Activated CD8-positive, alpha-beta memory T cell treated with anti-CD3 and anti-CD28 coated beads for 36 hours (primary cell): ENCODE measurements around the gene UBA5. TPM values are rescaled to one million over a fixed set of nuclear protein-coding genes. Genes with fewer than 3 reads are reported as not detected.

Source experiments
- CTCF ChIA-PET: fragments of 350-600 bp; sonication (Branson Sonifier 250); formaldehyde crosslinking; loops from one replicate; lab custom pipeline; 2021; ENCODE audit warnings: antibody characterized with exemption; lab: Charles Lee
- POLR2A ChIA-PET: fragments of 350-600 bp; sonication (Branson Sonifier 250); formaldehyde crosslinking; loops from one replicate; lab custom pipeline; 2021; ENCODE audit warnings: antibody characterized with exemption; lab: Charles Lee
- total RNA-seq, 2 experiments: library from RNA; stranded (reverse); gene quantifications; one replicate each; pipeline ENCODE4 v1.2.3, GENCODE V29; 2021

Gene UBA5
- total RNA-seq, 2 experiments from 2014 or later, result 60.5 to 63.8 TPM

GRCh38 chr3:132694991-132695390, 34.9 kb downstream of the UBA5 start:
- ChIA-PET CTCF (no interaction called here), POLR2A (no interaction called here)

GRCh38 chr3:132695422-132695821, 35.3 kb downstream of the UBA5 start:
- ChIA-PET CTCF (no interaction called here), POLR2A (no interaction called here)

- ChIA-PET POLR2A (no interaction called here), CTCF (no interaction called here)
These were observed 43.6 kb downstream of the UBA5 start for GRCh38 chr3:132703733-132704132.

- POLR2A ChIA-PET, result no interaction called here
- CTCF ChIA-PET, result no interaction called here
These were observed 49.6 kb downstream of the UBA5 start for GRCh38 chr3:132709761-132710160.

- ChIA-PET POLR2A (interaction anchor here (0.6 kb wide), 1 partner anchor 49 kb away, joined by 3 read pairs; no protein-coding TSS in a partner anchor), CTCF (no interaction called here)
These were observed 50.2 kb downstream of the UBA5 start for GRCh38 chr3:132710311-132710710.

- ChIA-PET POLR2A (no interaction called here), CTCF (no interaction called here)
These were observed 54.0 kb downstream of the UBA5 start for GRCh38 chr3:132713977-132714727.

- CTCF ChIA-PET, result no interaction called here
- POLR2A ChIA-PET, result no interaction called here
These were observed 56.2 kb downstream of the UBA5 start for GRCh38 chr3:132716372-132716771.

GRCh38 chr3:132720228-132720627, 60.1 kb downstream of the UBA5 start:
- POLR2A ChIA-PET, result no interaction called here
- CTCF ChIA-PET, result no interaction called here

- ChIA-PET POLR2A (no interaction called here), CTCF (no interaction called here)
These were observed 61.5 kb downstream of the UBA5 start for GRCh38 chr3:132721479-132722164.

- CTCF ChIA-PET, result no interaction called here
- POLR2A ChIA-PET, result no interaction called here
These were observed 62.3 kb downstream of the UBA5 start, which contains the start of gene NPHP3 for GRCh38 chr3:132722165-132723023. TSS of gene NPHP3 (minus strand) at chr3:132722409. CDS start at chr3:132722355, 54 bp downstream.

- CTCF ChIA-PET, result no interaction called here
- POLR2A ChIA-PET, result no interaction called here
These were observed 63.2 kb downstream of the UBA5 start for GRCh38 chr3:132723024-132723950.

GRCh38 chr3:132726341-132726823, 66.3 kb downstream of the UBA5 start:
- CTCF ChIA-PET, result interaction anchor here (1.0 to 1.5 kb wide), 4 partner anchors 12 to 698 kb away, joined by 3 to 7 read pairs (median 3); no protein-coding TSS in a partner anchor
- POLR2A ChIA-PET, result no interaction called here

Other genes with a start within 250 kb of the UBA5 start
- 10 to 100 TPM; 39.5 to 41.0 TPM for gene DNAJC13, start 242.8 kb upstream of the UBA5 start, total RNA-seq
- not detected for gene ACKR4, start 63.1 kb upstream of the UBA5 start, total RNA-seq
- 10 to 100 TPM; 10.9 to 11.1 TPM for gene ACAD11, start 520 bp upstream of the UBA5 start, total RNA-seq
- 10 to 100 TPM; 11.6 to 12.9 TPM for gene NPHP3, start 62.1 kb downstream of the UBA5 start, total RNA-seq